ENCODE results near the gene PTPRD.

Gene PTPRD

GRCh38 chr9:8856396-8857067, 1756.3 kb downstream of the PTPRD start:
- DNase-seq: no peak

GRCh38 chr9:8855046-8855445, 1757.8 kb downstream of the PTPRD start:
- DNase-seq: no peak

GRCh38 chr9:8852301-8852864, 1760.4 kb downstream of the PTPRD start:
- DNase-seq: no peak

- no peak for DNase-seq
Measured at GRCh38 chr9:8850914-8851313, 1761.9 kb downstream of the PTPRD start.

- no peak for DNase-seq
Measured at GRCh38 chr9:8845808-8846207, 1767.0 kb downstream of the PTPRD start.

GRCh38 chr9:8845376-8845775, 1767.4 kb downstream of the PTPRD start:
- DNase-seq: no peak

GRCh38 chr9:8844549-8844948, 1768.3 kb downstream of the PTPRD start:
- DNase-seq: no peak

- DNase-seq: no peak
Measured at GRCh38 chr9:8842402-8843193, 1770.2 kb downstream of the PTPRD start.

- no peak for DNase-seq
Measured at GRCh38 chr9:8838136-8838535, 1774.7 kb downstream of the PTPRD start.

GRCh38 chr9:8835291-8835690, 1777.5 kb downstream of the PTPRD start:
- DNase-seq: no peak

GRCh38 chr9:8832955-8833354, 1779.8 kb downstream of the PTPRD start:
- DNase-seq: no peak

- no peak for DNase-seq
Measured at GRCh38 chr9:8832386-8832785, 1780.4 kb downstream of the PTPRD start.

GRCh38 chr9:8831568-8831967, 1781.2 kb downstream of the PTPRD start:
- no peak for DNase-seq

- no peak for DNase-seq
Measured at GRCh38 chr9:8826281-8826680, 1786.5 kb downstream of the PTPRD start.

- no peak for DNase-seq
Measured at GRCh38 chr9:8825585-8826147, 1787.1 kb downstream of the PTPRD start.

GRCh38 chr9:8823131-8823895, 1789.5 kb downstream of the PTPRD start:
- DNase-seq: no peak

GRCh38 chr9:8822667-8823025, 1790.2 kb downstream of the PTPRD start:
- no peak for DNase-seq

- DNase-seq: no peak
Measured at GRCh38 chr9:8821910-8822666, 1790.7 kb downstream of the PTPRD start.

GRCh38 chr9:8817335-8817734, 1795.5 kb downstream of the PTPRD start:
- DNase-seq: no peak

GRCh38 chr9:8816361-8816760, 1796.4 kb downstream of the PTPRD start:
- DNase-seq: no peak

GRCh38 chr9:8815931-8816330, 1796.9 kb downstream of the PTPRD start:
- DNase-seq: no peak

GRCh38 chr9:8815219-8815618, 1797.6 kb downstream of the PTPRD start:
- no peak for DNase-seq
